Uterus (tissue), 4 donors: ENCODE data around the gene B4GALNT3. TPM values are rescaled to one million over a fixed set of nuclear protein-coding genes. Genes with fewer than 3 reads are reported as not detected.

Experiments used
- DNase-seq, 2 donors: peaks; one replicate each; pipeline ENCODE4 v3.0.0-alpha.2; 2019 to 2020
- H3K27ac ChIP-seq, 2 donors: fragments of 200-600 bp; sonication (generic); 1 replicate in 1 of 2; 2 replicates in 1 of 2; pipeline ENCODE4 v1.5.1; 2016 to 2018
- H3K27me3 ChIP-seq, 2 donors: fragments of 200-600 bp; sonication (generic); one replicate each; pipeline ENCODE4 v1.5.1; 2018 to 2019; ENCODE audit warnings: control low read depth in 1 of 2
- H3K36me3 ChIP-seq, 2 donors: fragments of 200-600 bp; sonication (generic); one replicate each; pipeline ENCODE4 v1.5.1; 2019; ENCODE audit warnings: control low read depth in 1 of 2
- H3K4me1 ChIP-seq, 2 donors: fragments of 200-600 bp; sonication (generic); one replicate each; pipeline ENCODE4 v1.5.1; 2018 to 2019; ENCODE audit warnings: control low read depth in 1 of 2
- H3K4me3 ChIP-seq, 2 donors: fragments of 200-600 bp; sonication (generic); 1 replicate in 1 of 2; 2 replicates in 1 of 2; pipeline ENCODE4 v1.5.1; 2018 to 2019; ENCODE audit warnings: mild to moderate bottlenecking in 1 of 2
- H3K9me3 ChIP-seq, 2 donors: fragments of 200-600 bp; sonication (generic); one replicate each; pipeline ENCODE4 v1.5.1; 2019; ENCODE audit warnings: control low read depth in 1 of 2
- CTCF ChIP-seq, 4 experiments: fragments of 200-600 bp in 2 of 4; fragments of 450-650 bp in 2 of 4; sonication (generic) in 2 of 4; IDR thresholded peaks; one replicate each; pipeline ENCODE4 v1.5.1; 2016 to 2019; ENCODE audit warnings: antibody characterized with exemption in 4 of 4, mild to moderate bottlenecking in 2 of 4, moderate library complexity in 1 of 4
- POLR2A ChIP-seq, 2 donors: fragments of 450-650 bp; IDR thresholded peaks; one replicate each; pipeline ENCODE4 v1.6.1; 2016; ENCODE audit warnings: antibody characterized with exemption in 2 of 2, mild to moderate bottlenecking in 1 of 2, moderate library complexity in 1 of 2
- intact Hi-C: fragments of 100-400 bp; cut with DNase I; formaldehyde crosslinking; loops from one replicate; pipeline ENCODE4 v1.15.1; 2023; ENCODE audit warnings: low total_unique reads
- total RNA-seq, 4 donors: library from RNA; depleted of rRNA in 3 of 4; stranded (reverse); fragments of >200 nt in 3 of 4; gene quantifications; one replicate each; pipeline versions ENCODE4 v1.1.0 to v1.2.4, GENCODE V29; 2014 to 2023
- donor health status: DM: yes; HTN: yes; CAD: no.

The B4GALNT3 gene
- total RNA-seq, 4 donors from 2014 or later = 2.2 to 29.2 (median 3.1) TPM

- peak in 1 of 2 donors; percentile 7 for DNase-seq
- H3K4me1 ChIP-seq = no peaks in the 10 kb centered on the region
- no peaks in the 10 kb centered on the region for H3K27me3 ChIP-seq
- no peak overlapping the region for H3K4me3 ChIP-seq
- no peaks in the 10 kb centered on the region for H3K9me3 ChIP-seq
- H3K27ac ChIP-seq = no peak overlapping the region
- intact Hi-C loops = no loop called here
- no peaks in the 10 kb centered on the region for H3K36me3 ChIP-seq
- TF ChIP-seq CTCF (IDR thresholded peaks at IDR 0.05) (no peak), POLR2A (IDR thresholded peaks at IDR 0.05) (no peak)
Observed at GRCh38 chr12:583251-583869, 123.6 kb downstream of the B4GALNT3 start.

GRCh38 chr12:585062-586061 lies 125.6 kb downstream of the B4GALNT3 start:
- intact Hi-C loops = no loop called here
- Histone ChIP-seq H3K9me3 (no peaks in the 10 kb centered on the region), H3K36me3 (no peaks in the 10 kb centered on the region), H3K27ac (no peak overlapping the region), H3K4me1 (no peaks in the 10 kb centered on the region), H3K27me3 (no peaks in the 10 kb centered on the region), H3K4me3 (no peak overlapping the region)
- TF ChIP-seq POLR2A (IDR thresholded peaks at IDR 0.05) (no peak), CTCF (IDR thresholded peaks at IDR 0.05) (no peak)
- no peak for DNase-seq

GRCh38 chr12:586318-587071 lies 126.8 kb downstream of the B4GALNT3 start:
- no peak for DNase-seq
- Histone ChIP-seq H3K4me3 (no peak overlapping the region), H3K4me1 (no peaks in the 10 kb centered on the region), H3K27ac (no peak overlapping the region), H3K27me3 (no peaks in the 10 kb centered on the region), H3K9me3 (no peaks in the 10 kb centered on the region), H3K36me3 (no peaks in the 10 kb centered on the region)
- intact Hi-C loops = no loop called here
- no peak for TF ChIP-seq CTCF (IDR thresholded peaks at IDR 0.05)
- no peak for TF ChIP-seq POLR2A (IDR thresholded peaks at IDR 0.05)

GRCh38 chr12:587132-588023 lies 127.6 kb downstream of the B4GALNT3 start:
- intact Hi-C loops = no loop called here
- Histone ChIP-seq H3K4me1 (no peaks in the 10 kb centered on the region), H3K36me3 (no peaks in the 10 kb centered on the region), H3K27ac (no peak overlapping the region), H3K27me3 (no peaks in the 10 kb centered on the region), H3K9me3 (no peaks in the 10 kb centered on the region), H3K4me3 (no peak overlapping the region)
- no peak for TF ChIP-seq CTCF (IDR thresholded peaks at IDR 0.05)
- no peak for TF ChIP-seq POLR2A (IDR thresholded peaks at IDR 0.05)
- DNase-seq = no peak
